SK-N-SH (cell line): ENCODE results near the gene SACM1L. TPM values are rescaled to one million over a fixed set of nuclear protein-coding genes. Genes with fewer than 3 reads are reported as not detected.

Source experiments
- CTCF ChIA-PET: fragments of 300-600, 350-600 bp; formaldehyde crosslinking; extraction: SDS; loops from one replicate; lab custom pipeline; 2021; lab: Yijun Ruan, JAX
- POLR2A ChIA-PET: fragments of 350-600 bp; sonication (Branson Sonifier 250); formaldehyde crosslinking; extraction: SDS; loops from one replicate; lab custom pipeline; 2020; ENCODE audit warnings: antibody characterized with exemption, inconsistent platforms; lab: Yijun Ruan, JAX
- DNase-seq: peaks from one replicate; pipeline ENCODE4 v3.0.0; 2012
- H2AFZ ChIP-seq: fragments of 200-600 bp; sonication (generic); 2 replicates; pipeline ENCODE4 v1.8.1; 2016; ENCODE audit warnings: antibody characterized with exemption, mild to moderate bottlenecking, low read depth
- H3F3A ChIP-seq: fragments of 200-600 bp; sonication (generic); replicated peaks from 2 replicates; pipeline ENCODE3; 2016; ENCODE audit warnings: antibody characterized with exemption, mild to moderate bottlenecking; ENCODE audit not compliant: insufficient read depth
- H3K27ac ChIP-seq, 2 experiments: fragments of 200-500 bp in 1 of 2; fragments of 200-600 bp in 1 of 2; sonication (Bioruptor generic) in 1 of 2; sonication (generic), shearing (Covaris generic) in 1 of 2; 2 replicates each; pipeline versions ENCODE4 v1.5.1 to v1.6.1; 2014 to 2016; ENCODE audit warnings: low read depth in 2 of 2, inconsistent platforms in 1 of 2, low read length in 1 of 2, mild to moderate bottlenecking in 1 of 2, mixed read lengths in 1 of 2
- H3K27me3 ChIP-seq: fragments of 200-600 bp; sonication (generic), shearing (Covaris generic); 2 replicates; pipeline ENCODE4 v1.6.1; 2016; ENCODE audit warnings: mixed run types; ENCODE audit not compliant: insufficient read depth
- H3K36me3 ChIP-seq, 2 experiments: fragments of 200-500 bp in 1 of 2; fragments of 200-600 bp in 1 of 2; sonication (Bioruptor generic) in 1 of 2; sonication (generic) in 1 of 2; replicated peaks in 1 of 2; 2 replicates each; pipeline versions ENCODE3 to v1.5.1; 2014 to 2016; ENCODE audit warnings: low read length in 1 of 2, mild to moderate bottlenecking in 1 of 2; ENCODE audit not compliant: insufficient read depth in 2 of 2, control insufficient read depth in 1 of 2
- H3K4me1 ChIP-seq, 2 experiments: fragments of 200-500 bp in 1 of 2; fragments of 200-600 bp in 1 of 2; sonication (Bioruptor generic) in 1 of 2; sonication (generic), shearing (Covaris generic) in 1 of 2; 2 replicates each; pipeline versions ENCODE4 v1.5.1 to v1.6.1; 2014 to 2016; ENCODE audit warnings: low read depth in 1 of 2, low read length in 1 of 2, mixed run types in 1 of 2; ENCODE audit not compliant: insufficient read depth in 2 of 2, control insufficient read depth in 1 of 2
- H3K4me2 ChIP-seq: fragments of 200-600 bp; sonication (generic), shearing (Covaris generic); 2 replicates; pipeline ENCODE4 v1.6.1; 2017; ENCODE audit warnings: mixed run types
- H3K4me3 ChIP-seq, 2 experiments: fragments of 200-500 bp in 1 of 2; fragments of 200-600 bp in 1 of 2; sonication (Bioruptor generic) in 1 of 2; sonication (generic), shearing (Covaris generic) in 1 of 2; 2 replicates each; pipeline versions ENCODE4 v1.5.1 to v1.8.1; 2014 to 2016; ENCODE audit warnings: low read depth in 2 of 2, inconsistent platforms in 1 of 2, low read length in 1 of 2, mild to moderate bottlenecking in 1 of 2, mixed read lengths in 1 of 2, moderate library complexity in 1 of 2
- H3K79me2 ChIP-seq: fragments of 200-600 bp; sonication (generic); 2 replicates; pipeline ENCODE4 v1.8.1; 2017; ENCODE audit warnings: mild to moderate bottlenecking; ENCODE audit not compliant: insufficient read depth
- H3K9ac ChIP-seq: fragments of 200-600 bp; sonication (generic); 2 replicates; pipeline ENCODE4 v1.6.1; 2017; ENCODE audit warnings: mixed run types
- H3K9me2 ChIP-seq: fragments of 200-600 bp; sonication (generic); 2 replicates; pipeline ENCODE4 v1.6.1; 2017; ENCODE audit warnings: mixed run types
- H3K9me3 ChIP-seq: fragments of 200-600 bp; sonication (generic); 2 replicates; pipeline ENCODE4 v1.6.1; 2017; ENCODE audit warnings: mixed run types, mild to moderate bottlenecking, moderate library complexity
- H4K20me1 ChIP-seq: fragments of 200-600 bp; sonication (generic); 2 replicates; pipeline ENCODE4 v1.6.1; 2017; ENCODE audit warnings: mild to moderate bottlenecking, mixed run types; ENCODE audit not compliant: insufficient read depth
- ELF1 ChIP-seq: IDR thresholded peaks from 2 replicates; pipeline ENCODE4 v1.4.0; 2012
- EZH2phosphoT487 ChIP-seq: fragments of 200-600 bp; sonication (generic); IDR thresholded peaks from 2 replicates; pipeline ENCODE4 v1.6.1; 2017; ENCODE audit warnings: low read depth, mixed run types, mild to moderate bottlenecking, antibody characterized with exemption, moderate library complexity, borderline replicate concordance
- FOSL2 ChIP-seq: IDR thresholded peaks from 2 replicates; pipeline ENCODE4 v1.4.0; 2012; ENCODE audit warnings: low read depth, mild to moderate bottlenecking, moderate library complexity, borderline replicate concordance
- FOXJ3 ChIP-seq: sonication (generic); formaldehyde crosslinking; IDR thresholded peaks from 2 replicates; pipeline ENCODE4 v1.5.1; 2020; ENCODE audit warnings: mild to moderate bottlenecking, missing genetic modification reagents
- FOXM1 ChIP-seq: IDR thresholded peaks from 2 replicates; pipeline ENCODE4 v1.4.0; 2012; ENCODE audit warnings: low read depth, mild to moderate bottlenecking
- JUND ChIP-seq: IDR thresholded peaks from 2 replicates; pipeline ENCODE4 v1.4.0; 2012
- MEF2A ChIP-seq: IDR thresholded peaks from 2 replicates; pipeline ENCODE4 v1.4.0; 2012; ENCODE audit warnings: low read depth, borderline replicate concordance
- MXI1 ChIP-seq: IDR thresholded peaks from 2 replicates; pipeline ENCODE4 v1.6.1; 2012; ENCODE audit warnings: mild to moderate bottlenecking, low read depth, low read length, improper control_type of control experiment
- NFIC ChIP-seq: IDR thresholded peaks from 2 replicates; pipeline ENCODE4 v1.4.0; 2012; ENCODE audit warnings: borderline replicate concordance
- RAD21 ChIP-seq: IDR thresholded peaks from 2 replicates; pipeline ENCODE4 v1.6.1; 2012; ENCODE audit warnings: mild to moderate bottlenecking, low read length
- RCOR1 ChIP-seq: fragments of 150-350 bp; IDR thresholded peaks from 2 replicates; pipeline ENCODE4 v1.6.1; 2017; ENCODE audit warnings: antibody characterized with exemption, low read length
- SMC3 ChIP-seq: IDR thresholded peaks from 2 replicates; pipeline ENCODE4 v1.6.1; 2012; ENCODE audit warnings: low read depth, low read length, improper control_type of control experiment
- TEAD4 ChIP-seq: IDR thresholded peaks from 2 replicates; pipeline ENCODE4 v1.4.0; 2012; ENCODE audit warnings: mild to moderate bottlenecking, borderline replicate concordance; ENCODE audit not compliant: insufficient read depth
- YY1 ChIP-seq: IDR thresholded peaks from 2 replicates; pipeline ENCODE4 v1.4.0; 2012; ENCODE audit warnings: low read depth, mild to moderate bottlenecking
- WGBS: methylation state at CpG from one replicate; pipeline ENCODE4 v1.1.6; 2017; ENCODE audit warnings: low lambda C conversion rate; 5-methylcytosine and 5-hydroxymethylcytosine counted together
- polyA plus RNA-seq, 3 experiments: library from polyadenylated mRNA; depleted of rRNA; stranded (reverse); fragments of >200 nt; gene quantifications; 2 replicates each; pipeline ENCODE4 v1.2.3, GENCODE V29; 2012
- TF ChIP-seq, protein P1 (sequence below): IDR thresholded peaks from 2 replicates; pipeline ENCODE4 v1.4.0; 2012; ENCODE audit warnings: low read depth, borderline replicate concordance
- TF ChIP-seq, protein P2 (sequence below): IDR thresholded peaks from 2 replicates; pipeline ENCODE4 v1.6.1; 2012; ENCODE audit warnings: mild to moderate bottlenecking, low read depth, low read length, moderate library complexity

SACM1L gene
- polyA plus RNA-seq, 1 of the 3 experiments (the other 2 are of a cell fraction): 11.2 TPM

DNA sequence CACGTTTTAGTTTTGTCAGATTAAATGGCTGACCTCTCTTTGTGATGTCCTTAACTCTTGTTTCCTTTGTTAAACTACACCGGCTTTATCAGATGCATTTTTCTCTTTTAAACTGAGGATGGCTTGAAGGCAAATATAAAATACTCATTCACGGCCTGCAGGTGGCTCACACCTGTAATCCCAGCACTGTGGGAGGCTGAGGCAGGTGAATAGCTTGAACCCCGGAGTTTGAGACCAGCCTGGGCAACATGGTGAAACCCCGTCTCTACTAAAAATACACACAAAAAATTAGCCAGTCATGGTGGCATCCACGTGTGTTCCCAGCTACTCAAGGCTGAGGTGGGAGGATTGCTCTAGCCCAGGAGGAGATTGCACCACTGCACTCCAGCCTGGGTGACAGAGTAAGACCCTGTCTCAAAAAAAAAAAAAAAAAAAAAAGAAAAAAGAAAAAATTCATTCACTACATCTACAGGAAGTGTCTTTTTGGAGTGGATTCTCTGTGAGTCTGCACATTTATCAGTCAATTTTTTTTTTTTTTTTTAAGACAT is 34.7 kb upstream of the SACM1L start:
- H4K20me1 ChIP-seq: no peaks in the 10 kb centered on the region
- peaks cover 0 to 4% of the 10 kb centered on the region in 2 experiments for H3K36me3 ChIP-seq
- ChIA-PET CTCF (interaction anchor here (1.0 to 6.9 kb wide), 5 partner anchors 58 to 155 kb away, joined by 3 to 135 read pairs (median 22); partner anchors contain the start of gene LIMD1), POLR2A (no interaction called here)
- no peak for DNase-seq
- WGBS: 69% methylated on average over 6 of the region's 6 CpGs
- H3K27me3 ChIP-seq: no peaks in the 10 kb centered on the region
- no peaks in the 10 kb centered on the region for H3K9me3 ChIP-seq
- H3K4me1 ChIP-seq: peaks cover 0 to 8% of the 10 kb centered on the region in 2 experiments; a peak in 3 of 4 replicates
- H3K9me2 ChIP-seq: no peaks in the 10 kb centered on the region
- no peak overlapping the region; the same call in 1 of the 2 replicates for H2AFZ ChIP-seq
- H3K4me2 ChIP-seq: no peak overlapping the region
- H3K4me3 ChIP-seq: no peak overlapping the region
- peaks cover 73% of the 10 kb centered on the region for H3K79me2 ChIP-seq
- TF ChIP-seq FOXJ3 (no peak), EZH2phosphoT487 (no peak), JUND (no peak), SMC3 (no peak), RCOR1 (no peak), ELF1 (no peak), MXI1 (no peak), MEF2A (no peak), FOXM1 (no peak), TEAD4 (no peak), FOSL2 (no peak), RAD21 (no peak), YY1 (no peak), NFIC (no peak)
- TF ChIP-seq, protein P1, sequence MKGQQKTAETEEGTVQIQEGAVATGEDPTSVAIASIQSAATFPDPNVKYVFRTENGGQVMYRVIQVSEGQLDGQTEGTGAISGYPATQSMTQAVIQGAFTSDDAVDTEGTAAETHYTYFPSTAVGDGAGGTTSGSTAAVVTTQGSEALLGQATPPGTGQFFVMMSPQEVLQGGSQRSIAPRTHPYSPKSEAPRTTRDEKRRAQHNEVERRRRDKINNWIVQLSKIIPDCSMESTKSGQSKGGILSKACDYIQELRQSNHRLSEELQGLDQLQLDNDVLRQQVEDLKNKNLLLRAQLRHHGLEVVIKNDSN: no peak
- TF ChIP-seq, protein P2, sequence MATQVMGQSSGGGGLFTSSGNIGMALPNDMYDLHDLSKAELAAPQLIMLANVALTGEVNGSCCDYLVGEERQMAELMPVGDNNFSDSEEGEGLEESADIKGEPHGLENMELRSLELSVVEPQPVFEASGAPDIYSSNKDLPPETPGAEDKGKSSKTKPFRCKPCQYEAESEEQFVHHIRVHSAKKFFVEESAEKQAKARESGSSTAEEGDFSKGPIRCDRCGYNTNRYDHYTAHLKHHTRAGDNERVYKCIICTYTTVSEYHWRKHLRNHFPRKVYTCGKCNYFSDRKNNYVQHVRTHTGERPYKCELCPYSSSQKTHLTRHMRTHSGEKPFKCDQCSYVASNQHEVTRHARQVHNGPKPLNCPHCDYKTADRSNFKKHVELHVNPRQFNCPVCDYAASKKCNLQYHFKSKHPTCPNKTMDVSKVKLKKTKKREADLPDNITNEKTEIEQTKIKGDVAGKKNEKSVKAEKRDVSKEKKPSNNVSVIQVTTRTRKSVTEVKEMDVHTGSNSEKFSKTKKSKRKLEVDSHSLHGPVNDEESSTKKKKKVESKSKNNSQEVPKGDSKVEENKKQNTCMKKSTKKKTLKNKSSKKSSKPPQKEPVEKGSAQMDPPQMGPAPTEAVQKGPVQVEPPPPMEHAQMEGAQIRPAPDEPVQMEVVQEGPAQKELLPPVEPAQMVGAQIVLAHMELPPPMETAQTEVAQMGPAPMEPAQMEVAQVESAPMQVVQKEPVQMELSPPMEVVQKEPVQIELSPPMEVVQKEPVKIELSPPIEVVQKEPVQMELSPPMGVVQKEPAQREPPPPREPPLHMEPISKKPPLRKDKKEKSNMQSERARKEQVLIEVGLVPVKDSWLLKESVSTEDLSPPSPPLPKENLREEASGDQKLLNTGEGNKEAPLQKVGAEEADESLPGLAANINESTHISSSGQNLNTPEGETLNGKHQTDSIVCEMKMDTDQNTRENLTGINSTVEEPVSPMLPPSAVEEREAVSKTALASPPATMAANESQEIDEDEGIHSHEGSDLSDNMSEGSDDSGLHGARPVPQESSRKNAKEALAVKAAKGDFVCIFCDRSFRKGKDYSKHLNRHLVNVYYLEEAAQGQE: no peak
- no peak overlapping the region for H3K9ac ChIP-seq
- H3F3A ChIP-seq: peaks cover 13% of the 10 kb centered on the region
- peak overlapping the region in 1 of 2 experiments; percentile 48; a peak in 1 of 4 replicates for H3K27ac ChIP-seq
